PC-3 (cell line): ENCODE results near the gene PPFIBP2.

Experiments
- CTCF ChIP-seq: fragments of 300-600 bp; sonication (generic); conservative IDR thresholded peaks from 2 replicates; pipeline ENCODE4 v1.5.1; 2017; ENCODE audit warnings: antibody characterized with exemption, low read depth, mild to moderate bottlenecking, low read length
- EZH2 ChIP-seq: fragments of 300-600 bp; sonication (generic); IDR thresholded peaks from one replicate; pipeline ENCODE4 v1.6.1; 2017; ENCODE audit warnings: antibody characterized with exemption, mild to moderate bottlenecking, low read length; ENCODE audit not compliant: unreplicated experiment
- EZH2phosphoT487 ChIP-seq: fragments of 300-600 bp; sonication (generic); IDR thresholded peaks from 2 replicates; pipeline ENCODE4 v1.6.1; 2018; ENCODE audit warnings: mild to moderate bottlenecking, antibody characterized with exemption, low read length, borderline replicate concordance

GRCh38 chr11:7591987-7592386 lies 78.2 kb downstream of the PPFIBP2 start:
- TF ChIP-seq CTCF = no peak
- no peak for TF ChIP-seq EZH2
- TF ChIP-seq EZH2phosphoT487 = no peak
